ENCODE data around the gene BMP2K.

The BMP2K gene

DNA sequence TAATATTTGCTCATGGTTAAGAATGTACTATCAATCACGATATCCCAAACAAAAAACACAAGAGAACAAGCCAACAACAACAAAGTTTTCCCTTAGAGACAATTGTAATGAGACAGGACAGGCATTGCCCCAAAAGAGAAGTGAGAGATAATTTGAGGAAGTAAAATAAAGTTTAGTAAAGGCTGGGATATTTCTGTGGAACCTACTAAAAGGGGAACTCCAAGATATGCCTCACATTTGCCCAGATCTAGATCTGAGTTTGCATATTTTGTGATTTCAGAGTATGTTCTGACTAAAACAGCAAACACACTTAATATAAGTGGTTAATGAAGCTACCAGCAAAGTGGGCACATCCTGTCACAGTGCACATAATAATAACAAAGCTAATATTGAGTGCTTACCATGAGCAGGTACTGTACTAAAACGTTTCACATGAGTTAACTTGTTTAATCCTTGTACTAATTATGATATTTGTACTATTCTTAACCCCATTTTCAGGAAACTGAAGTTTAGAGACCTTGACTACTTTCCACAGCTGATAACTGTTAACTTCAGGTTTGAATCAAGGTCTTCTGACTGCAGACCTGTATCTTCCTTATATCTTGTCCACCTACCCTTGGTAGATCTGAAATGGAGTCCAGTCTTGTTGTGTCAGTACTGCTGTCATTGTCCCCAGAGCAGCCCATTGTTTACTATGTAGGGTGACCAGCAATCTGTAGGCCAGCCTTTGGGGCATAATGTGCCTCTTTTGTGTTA is 26.0 kb upstream of the BMP2K start:
- Histone ChIP-seq H3K9me3 (ENCODE audit: control insufficient read depth, low read depth, low read length) (no peaks in the 10 kb centered on the region), H3K27me3 (ENCODE audit: control insufficient read depth, insufficient read depth, low read length) (no peaks in the 10 kb centered on the region), H3K4me3 (ENCODE audit: low read length) (no peak overlapping the region), H3K9ac (ENCODE audit: low read length) (no peak overlapping the region), H3K36me3 (ENCODE audit: control insufficient read depth, low read depth, low read length) (no peaks in the 10 kb centered on the region), H3K27ac (ENCODE audit: low read length) (no peak overlapping the region), H3K4me1 (ENCODE audit: control insufficient read depth, low read depth, low read length) (no peaks in the 10 kb centered on the region)

DNA sequence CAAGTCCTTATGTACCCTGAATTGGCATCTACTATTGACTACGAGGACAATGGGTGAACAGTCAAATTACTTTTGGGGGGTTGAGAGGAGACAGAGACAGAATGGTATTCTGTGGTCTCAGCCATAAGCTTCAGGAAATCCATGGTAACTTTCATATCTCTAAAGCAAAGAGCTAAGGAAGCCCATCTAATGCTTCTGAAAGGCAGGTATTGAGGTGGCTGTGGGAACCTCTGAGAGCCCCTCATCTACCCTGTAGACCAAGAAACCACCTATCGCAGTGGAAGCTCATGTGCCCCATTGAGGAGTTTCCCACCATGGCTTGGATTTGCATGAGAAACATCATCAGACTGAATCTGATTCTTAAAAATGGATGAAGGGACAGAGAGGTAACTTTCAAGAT is 23.1 kb upstream of the BMP2K start:
- H3K4me3 ChIP-seq (ENCODE audit: low read length) = no peak overlapping the region
- H3K36me3 ChIP-seq (ENCODE audit: control insufficient read depth, low read depth, low read length) = no peaks in the 10 kb centered on the region
- H3K27me3 ChIP-seq (ENCODE audit: control insufficient read depth, insufficient read depth, low read length) = no peaks in the 10 kb centered on the region
- no peak overlapping the region for H3K27ac ChIP-seq (ENCODE audit: low read length)
- H3K4me1 ChIP-seq (ENCODE audit: control insufficient read depth, low read depth, low read length) = no peaks in the 10 kb centered on the region
- H3K9me3 ChIP-seq (ENCODE audit: control insufficient read depth, low read depth, low read length) = no peaks in the 10 kb centered on the region
- H3K9ac ChIP-seq (ENCODE audit: low read length) = no peak overlapping the region

DNA sequence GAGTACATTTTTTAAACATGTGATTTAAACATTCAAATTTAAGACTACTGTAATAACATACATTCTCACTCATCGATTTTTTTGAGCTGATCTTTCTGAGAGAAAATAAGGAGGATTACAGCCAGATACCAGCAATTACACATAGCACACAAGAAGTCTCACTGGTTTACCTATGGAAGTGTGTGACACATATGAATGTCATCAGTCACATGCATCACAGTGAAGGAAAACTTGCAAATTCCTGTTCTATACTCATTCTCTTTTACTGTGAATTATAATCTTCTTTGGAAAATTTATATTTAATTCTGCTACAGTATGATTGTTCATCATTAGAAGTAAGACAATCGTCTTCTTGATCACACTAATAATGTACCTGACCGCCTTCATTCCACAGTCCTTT is 21.3 kb upstream of the BMP2K start:
- no peaks in the 10 kb centered on the region for H3K27me3 ChIP-seq (ENCODE audit: control insufficient read depth, insufficient read depth, low read length)
- no peak overlapping the region for H3K9ac ChIP-seq (ENCODE audit: low read length)
- no peaks in the 10 kb centered on the region for H3K4me1 ChIP-seq (ENCODE audit: control insufficient read depth, low read depth, low read length)
- H3K9me3 ChIP-seq (ENCODE audit: control insufficient read depth, low read depth, low read length) = no peaks in the 10 kb centered on the region
- H3K27ac ChIP-seq (ENCODE audit: low read length) = no peak overlapping the region
- H3K4me3 ChIP-seq (ENCODE audit: low read length) = no peak overlapping the region
- no peaks in the 10 kb centered on the region for H3K36me3 ChIP-seq (ENCODE audit: control insufficient read depth, low read depth, low read length)

DNA sequence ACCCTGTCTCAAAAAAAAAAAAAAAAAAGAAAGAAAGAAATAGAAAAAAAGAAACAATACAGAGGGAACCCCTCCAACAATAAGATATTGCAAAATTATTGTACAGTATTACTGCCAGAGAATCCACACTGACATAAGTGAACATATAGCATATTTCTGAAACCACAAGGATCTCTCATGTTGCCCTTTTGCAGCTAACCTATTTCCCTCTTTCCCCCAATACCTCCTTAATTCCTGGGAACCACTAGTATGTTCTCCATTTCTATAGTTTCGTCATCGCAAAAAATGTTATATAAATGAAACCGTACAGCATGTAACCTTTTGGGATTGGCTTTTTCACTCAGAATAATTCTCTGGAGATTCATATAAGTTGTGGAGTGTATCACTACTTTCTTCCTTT is 20.0 kb upstream of the BMP2K start:
- H3K9me3 ChIP-seq (ENCODE audit: control insufficient read depth, low read depth, low read length) = no peaks in the 10 kb centered on the region
- H3K4me3 ChIP-seq (ENCODE audit: low read length) = no peak overlapping the region
- H3K9ac ChIP-seq (ENCODE audit: low read length) = no peak overlapping the region
- H3K27ac ChIP-seq (ENCODE audit: low read length) = no peak overlapping the region
- no peaks in the 10 kb centered on the region for H3K36me3 ChIP-seq (ENCODE audit: control insufficient read depth, low read depth, low read length)
- H3K27me3 ChIP-seq (ENCODE audit: control insufficient read depth, insufficient read depth, low read length) = no peaks in the 10 kb centered on the region
- no peaks in the 10 kb centered on the region for H3K4me1 ChIP-seq (ENCODE audit: control insufficient read depth, low read depth, low read length)

DNA sequence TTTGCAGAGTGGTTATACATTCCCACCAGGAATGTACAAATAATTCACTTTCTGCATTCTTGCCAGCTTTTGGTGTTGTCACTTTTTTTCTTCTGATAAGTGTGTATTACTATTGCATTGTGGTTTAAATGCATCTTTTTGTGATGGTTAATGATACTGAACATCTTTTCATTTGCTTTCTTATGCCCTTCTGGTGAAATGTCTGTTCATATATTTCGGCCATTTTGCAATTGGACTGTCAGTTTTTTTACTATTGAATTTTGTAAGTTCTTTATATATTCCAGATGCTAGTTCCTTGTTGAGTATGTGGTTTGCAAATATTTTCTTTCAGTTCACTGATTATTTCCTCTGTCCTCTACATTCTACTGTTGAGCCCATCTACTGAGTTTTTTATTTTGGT is 19.4 kb upstream of the BMP2K start:
- Histone ChIP-seq H3K4me1 (ENCODE audit: control insufficient read depth, low read depth, low read length) (no peaks in the 10 kb centered on the region), H3K36me3 (ENCODE audit: control insufficient read depth, low read depth, low read length) (no peaks in the 10 kb centered on the region), H3K27ac (ENCODE audit: low read length) (no peak overlapping the region)

DNA sequence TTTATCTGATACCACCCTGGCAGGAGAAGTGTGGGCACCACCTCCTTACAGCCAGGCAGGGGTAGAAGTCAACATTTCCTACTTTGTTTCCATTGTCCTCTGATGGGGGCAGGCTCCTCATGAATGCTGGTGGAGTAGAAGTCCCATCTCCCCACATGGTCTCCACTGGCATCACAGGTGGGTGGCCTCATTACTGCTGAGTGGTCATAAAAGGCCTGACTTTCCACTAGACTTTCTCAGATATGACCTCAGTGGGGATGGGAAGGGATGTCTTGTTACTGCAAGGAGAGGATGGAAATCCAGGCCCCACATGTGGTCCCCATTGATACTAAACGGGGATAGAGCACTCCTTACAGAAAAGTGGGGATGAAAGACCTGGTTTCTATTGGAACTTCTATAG is 18.6 kb upstream of the BMP2K start:
- H3K4me1 ChIP-seq (ENCODE audit: control insufficient read depth, low read depth, low read length) = no peaks in the 10 kb centered on the region
- no peak overlapping the region for H3K9ac ChIP-seq (ENCODE audit: low read length)
- no peaks in the 10 kb centered on the region for H3K36me3 ChIP-seq (ENCODE audit: control insufficient read depth, low read depth, low read length)
- no peaks in the 10 kb centered on the region for H3K9me3 ChIP-seq (ENCODE audit: control insufficient read depth, low read depth, low read length)
- no peaks in the 10 kb centered on the region for H3K27me3 ChIP-seq (ENCODE audit: control insufficient read depth, insufficient read depth, low read length)
- no peak overlapping the region for H3K27ac ChIP-seq (ENCODE audit: low read length)
- no peak overlapping the region for H3K4me3 ChIP-seq (ENCODE audit: low read length)

More for the DNA sequence above, 19.4 kb upstream of the BMP2K start:
- Histone ChIP-seq H3K9ac (ENCODE audit: low read length) (no peak overlapping the region), H3K27me3 (ENCODE audit: control insufficient read depth, insufficient read depth, low read length) (no peaks in the 10 kb centered on the region), H3K9me3 (ENCODE audit: control insufficient read depth, low read depth, low read length) (no peaks in the 10 kb centered on the region), H3K4me3 (ENCODE audit: low read length) (no peak overlapping the region)

DNA sequence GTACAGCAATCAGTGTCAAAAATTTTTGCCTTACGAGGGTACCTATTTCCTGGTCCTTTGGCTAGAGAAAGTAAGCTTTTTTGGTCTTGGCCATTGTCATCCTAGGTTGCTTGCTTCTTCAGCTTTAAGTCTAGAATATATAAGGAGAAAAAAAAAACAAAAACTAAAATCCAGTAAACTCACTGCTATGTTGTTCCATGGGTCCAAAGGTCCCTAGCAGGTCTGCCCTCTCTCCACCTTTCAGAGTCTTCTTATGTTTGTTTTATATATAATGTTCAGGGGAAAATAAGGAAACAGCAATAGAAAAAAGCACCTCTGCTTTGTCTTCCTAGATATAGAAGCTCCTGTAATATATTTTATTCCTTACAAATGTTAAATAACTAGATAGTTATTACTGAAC is 18.1 kb upstream of the BMP2K start:
- Histone ChIP-seq H3K27ac (ENCODE audit: low read length) (no peak overlapping the region), H3K9ac (ENCODE audit: low read length) (no peak overlapping the region), H3K4me3 (ENCODE audit: low read length) (no peak overlapping the region), H3K9me3 (ENCODE audit: control insufficient read depth, low read depth, low read length) (no peaks in the 10 kb centered on the region), H3K4me1 (ENCODE audit: control insufficient read depth, low read depth, low read length) (no peaks in the 10 kb centered on the region), H3K27me3 (ENCODE audit: control insufficient read depth, insufficient read depth, low read length) (no peaks in the 10 kb centered on the region), H3K36me3 (ENCODE audit: control insufficient read depth, low read depth, low read length) (no peaks in the 10 kb centered on the region)

DNA sequence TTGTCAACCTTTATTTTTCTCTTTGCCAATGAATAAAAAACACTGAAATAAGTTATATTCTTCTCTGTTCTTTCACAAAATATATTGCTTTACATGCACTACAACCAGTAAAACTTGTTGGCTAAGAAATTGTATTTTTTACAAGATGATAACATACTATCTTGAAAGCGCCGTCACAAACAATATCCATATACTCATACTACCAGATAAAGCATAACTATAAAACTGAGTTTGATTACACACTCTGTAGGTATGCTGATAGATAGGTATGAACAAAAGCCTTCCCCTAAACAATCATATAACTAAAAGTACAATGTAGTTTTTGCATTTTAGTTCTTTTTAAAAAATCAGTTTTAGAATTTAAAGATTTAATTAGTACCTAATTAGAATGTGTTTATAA is 13.6 kb upstream of the BMP2K start:
- no peak overlapping the region for H3K27ac ChIP-seq (ENCODE audit: low read length)
- no peak overlapping the region for H3K4me3 ChIP-seq (ENCODE audit: low read length)
- H3K4me1 ChIP-seq (ENCODE audit: control insufficient read depth, low read depth, low read length) = peaks cover 3% of the 10 kb centered on the region
- H3K9me3 ChIP-seq (ENCODE audit: control insufficient read depth, low read depth, low read length) = no peaks in the 10 kb centered on the region
- no peaks in the 10 kb centered on the region for H3K27me3 ChIP-seq (ENCODE audit: control insufficient read depth, insufficient read depth, low read length)
- H3K9ac ChIP-seq (ENCODE audit: low read length) = no peak overlapping the region
- no peaks in the 10 kb centered on the region for H3K36me3 ChIP-seq (ENCODE audit: control insufficient read depth, low read depth, low read length)

DNA sequence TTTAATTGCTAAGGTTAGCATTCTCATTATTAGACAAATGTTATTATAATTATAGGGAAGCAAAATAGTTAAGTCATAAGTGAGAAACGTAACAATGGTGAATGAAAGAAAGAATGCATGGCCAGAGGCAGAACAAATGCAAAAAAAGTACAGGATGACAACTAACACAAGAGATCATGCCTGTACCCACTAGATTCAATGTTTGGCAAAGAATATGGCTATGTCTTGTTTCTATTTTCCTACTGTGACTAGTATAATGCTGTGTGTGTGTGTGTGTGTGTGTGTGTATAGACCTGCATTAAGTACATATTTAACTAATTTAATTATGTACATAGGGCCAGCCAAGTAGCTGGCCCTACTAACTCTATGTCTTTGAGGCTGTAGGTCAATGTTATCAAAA is 12.9 kb upstream of the BMP2K start:
- no peak overlapping the region for H3K9ac ChIP-seq (ENCODE audit: low read length)
- no peaks in the 10 kb centered on the region for H3K9me3 ChIP-seq (ENCODE audit: control insufficient read depth, low read depth, low read length)
- H3K4me3 ChIP-seq (ENCODE audit: low read length) = no peak overlapping the region
- no peak overlapping the region for H3K27ac ChIP-seq (ENCODE audit: low read length)
- H3K4me1 ChIP-seq (ENCODE audit: control insufficient read depth, low read depth, low read length) = peaks cover 3% of the 10 kb centered on the region
- no peaks in the 10 kb centered on the region for H3K27me3 ChIP-seq (ENCODE audit: control insufficient read depth, insufficient read depth, low read length)
- no peaks in the 10 kb centered on the region for H3K36me3 ChIP-seq (ENCODE audit: control insufficient read depth, low read depth, low read length)

DNA sequence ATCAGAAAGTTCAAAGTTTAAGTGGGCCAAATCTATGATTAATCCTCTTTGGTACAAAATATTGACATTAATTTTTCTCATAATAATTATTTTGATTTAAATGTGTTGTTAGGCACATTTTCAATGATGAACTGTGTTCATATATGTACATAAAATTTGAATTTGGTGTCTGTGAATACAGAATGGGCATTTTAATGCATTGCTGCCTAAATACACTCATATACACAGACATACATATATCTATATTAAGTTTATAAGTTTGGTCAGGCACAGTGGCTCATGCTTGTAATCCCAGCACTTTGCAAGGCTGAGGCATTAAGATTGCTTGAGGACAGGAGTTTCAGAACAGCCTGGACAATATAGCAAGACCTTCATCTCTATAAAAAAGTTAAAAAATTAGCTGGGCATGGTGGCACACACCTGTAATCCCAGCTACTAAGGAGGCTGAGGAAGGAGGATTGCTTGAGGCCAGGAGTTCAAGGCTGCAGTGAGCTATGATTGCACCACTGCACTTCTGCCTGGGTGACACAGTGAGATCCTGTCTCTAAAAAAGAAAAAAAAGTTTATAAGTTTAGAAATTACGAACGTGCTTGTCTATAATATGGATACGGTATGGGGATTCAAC is 12.3 kb upstream of the BMP2K start:
- Histone ChIP-seq H3K9me3 (ENCODE audit: control insufficient read depth, low read depth, low read length) (no peaks in the 10 kb centered on the region), H3K27ac (ENCODE audit: low read length) (no peak overlapping the region), H3K27me3 (ENCODE audit: control insufficient read depth, insufficient read depth, low read length) (no peaks in the 10 kb centered on the region), H3K36me3 (ENCODE audit: control insufficient read depth, low read depth, low read length) (no peaks in the 10 kb centered on the region), H3K4me1 (ENCODE audit: control insufficient read depth, low read depth, low read length) (peaks cover 3% of the 10 kb centered on the region), H3K9ac (ENCODE audit: low read length) (no peak overlapping the region), H3K4me3 (ENCODE audit: low read length) (no peak overlapping the region)

DNA sequence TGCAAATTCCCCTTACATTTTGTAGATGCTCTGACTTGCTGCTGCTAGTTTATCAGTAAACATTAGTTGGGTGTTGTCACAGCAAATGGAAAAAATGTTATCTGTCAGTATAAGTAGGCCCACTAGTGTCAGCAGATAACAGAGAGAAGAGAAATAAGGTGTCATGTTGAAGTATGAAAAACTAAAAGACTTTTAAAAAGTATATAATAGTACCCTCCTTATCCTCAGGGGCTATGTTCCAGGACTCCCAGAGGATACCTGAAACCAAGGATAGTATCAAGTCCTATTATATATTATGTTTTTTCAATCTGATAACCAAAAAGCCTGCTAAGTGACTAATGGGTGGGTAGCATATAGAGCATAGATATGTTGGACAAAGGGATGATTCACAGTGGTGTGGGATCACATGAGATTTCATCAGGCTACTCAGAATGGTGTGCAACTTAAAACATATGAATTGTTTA is 11.6 kb upstream of the BMP2K start:
- Histone ChIP-seq H3K36me3 (ENCODE audit: control insufficient read depth, low read depth, low read length) (no peaks in the 10 kb centered on the region), H3K9ac (ENCODE audit: low read length) (no peak overlapping the region), H3K4me3 (ENCODE audit: low read length) (no peak overlapping the region), H3K4me1 (ENCODE audit: control insufficient read depth, low read depth, low read length) (peaks cover 3% of the 10 kb centered on the region), H3K27ac (ENCODE audit: low read length) (no peak overlapping the region), H3K27me3 (ENCODE audit: control insufficient read depth, insufficient read depth, low read length) (no peaks in the 10 kb centered on the region), H3K9me3 (ENCODE audit: control insufficient read depth, low read depth, low read length) (no peaks in the 10 kb centered on the region)

DNA sequence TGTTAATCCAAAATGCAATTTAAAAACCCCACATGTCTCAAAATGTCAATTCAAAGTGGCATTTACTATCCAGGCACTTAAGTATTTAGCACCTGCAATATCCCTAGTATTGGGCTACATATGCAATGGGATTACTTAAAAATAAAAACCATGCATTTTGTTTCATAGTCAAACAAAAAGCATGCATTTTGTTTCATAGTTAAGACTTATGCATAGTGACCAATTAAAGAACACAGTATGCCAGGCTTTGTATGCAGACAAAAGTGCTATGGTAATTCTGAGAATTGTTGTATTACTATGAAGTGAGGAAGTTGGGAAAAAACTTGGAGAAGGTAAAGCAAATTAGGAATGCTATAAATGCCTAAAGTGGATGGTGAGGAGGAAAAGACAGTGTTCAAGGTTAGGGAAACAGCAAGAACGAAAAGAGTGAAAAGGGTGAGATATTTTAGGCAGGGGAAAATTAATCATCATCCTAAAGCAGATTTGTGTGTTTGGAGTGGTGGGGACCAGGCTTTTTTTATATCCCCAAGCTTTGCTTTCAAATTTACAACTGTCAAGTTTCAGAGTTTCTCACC is 10.6 kb upstream of the BMP2K start:
- Histone ChIP-seq H3K4me1 (ENCODE audit: control insufficient read depth, low read depth, low read length) (peaks cover 3% of the 10 kb centered on the region), H3K4me3 (ENCODE audit: low read length) (no peak overlapping the region), H3K27ac (ENCODE audit: low read length) (no peak overlapping the region), H3K9ac (ENCODE audit: low read length) (no peak overlapping the region), H3K27me3 (ENCODE audit: control insufficient read depth, insufficient read depth, low read length) (no peaks in the 10 kb centered on the region), H3K36me3 (ENCODE audit: control insufficient read depth, low read depth, low read length) (no peaks in the 10 kb centered on the region), H3K9me3 (ENCODE audit: control insufficient read depth, low read depth, low read length) (no peaks in the 10 kb centered on the region)
